ENCODE results near the gene MEDAG.

MEDAG gene

GRCh38 chr13:30904043-30904442 lies 2.0 kb upstream of the MEDAG start:
- no peak overlapping the region for H3K4me3 ChIP-seq (ENCODE audit: low read depth, low read length)
- TF ChIP-seq CTCF (IDR thresholded peaks at IDR 0.05; ENCODE audit: insufficient read depth, low read depth, low read length, missing control alignments) = no peak
- no peak for DNase-seq (ENCODE audit: low read depth)

GRCh38 chr13:30906411-30907051 lies 460 bp downstream of the MEDAG start:
- no peak overlapping the region for H3K4me3 ChIP-seq (ENCODE audit: low read depth, low read length)
- TF ChIP-seq CTCF (IDR thresholded peaks at IDR 0.05; ENCODE audit: insufficient read depth, low read depth, low read length, missing control alignments) = no peak
- DNase-seq (ENCODE audit: low read depth) = no peak

GRCh38 chr13:30907121-30907861 lies 1.2 kb downstream of the MEDAG start:
- no peak for DNase-seq (ENCODE audit: low read depth)
- H3K4me3 ChIP-seq (ENCODE audit: low read depth, low read length) = no peak overlapping the region
- no peak for TF ChIP-seq CTCF (IDR thresholded peaks at IDR 0.05; ENCODE audit: insufficient read depth, low read depth, low read length, missing control alignments)

- DNase-seq (ENCODE audit: low read depth) = no peak
- TF ChIP-seq CTCF (IDR thresholded peaks at IDR 0.05; ENCODE audit: insufficient read depth, low read depth, low read length, missing control alignments) = no peak
- H3K4me3 ChIP-seq (ENCODE audit: low read depth, low read length) = no peak overlapping the region
These were observed 2.4 kb downstream of the MEDAG start for GRCh38 chr13:30908416-30908980.

- DNase-seq (ENCODE audit: low read depth) = no peak
- no peak overlapping the region for H3K4me3 ChIP-seq (ENCODE audit: low read depth, low read length)
- TF ChIP-seq CTCF (IDR thresholded peaks at IDR 0.05; ENCODE audit: insufficient read depth, low read depth, low read length, missing control alignments) = no peak
These were observed 4.6 kb downstream of the MEDAG start for GRCh38 chr13:30910676-30911075.

- no peak for TF ChIP-seq CTCF (IDR thresholded peaks at IDR 0.05; ENCODE audit: insufficient read depth, low read depth, low read length, missing control alignments)
- no peak overlapping the region for H3K4me3 ChIP-seq (ENCODE audit: low read depth, low read length)
- DNase-seq (ENCODE audit: low read depth) = no peak
These were observed 9.8 kb downstream of the MEDAG start for GRCh38 chr13:30915691-30916541.
